IPS DF 6.9 (cell line): Measurements from ENCODE around the gene RHOBTB3.

ENCODE experiments used
- DNase-seq: peaks from one replicate; pipeline ENCODE4 v3.0.0-alpha.2; 2013; ENCODE audit warnings: low read depth, low spot score
- H3K27ac ChIP-seq: one replicate; pipeline ENCODE4 v1.5.1; 2013; ENCODE audit warnings: low read length, control low read depth
- H3K27me3 ChIP-seq: 2 replicates; pipeline ENCODE4 v1.6.1; 2013; ENCODE audit warnings: mild to moderate bottlenecking, low read length; ENCODE audit not compliant: control insufficient read depth, insufficient read depth
- H3K36me3 ChIP-seq: 2 replicates; pipeline ENCODE4 v1.6.1; 2013; ENCODE audit warnings: low read length; ENCODE audit not compliant: control insufficient read depth, insufficient read depth
- H3K4me1 ChIP-seq: 2 replicates; pipeline ENCODE4 v1.6.1; 2013; ENCODE audit warnings: low read length; ENCODE audit not compliant: control insufficient read depth, insufficient read depth
- H3K4me3 ChIP-seq: 2 replicates; pipeline ENCODE4 v1.5.1; 2013; ENCODE audit warnings: mild to moderate bottlenecking, low read length
- H3K9me3 ChIP-seq: 2 replicates; pipeline ENCODE4 v1.6.1; 2013; ENCODE audit warnings: low read length, inconsistent platforms; ENCODE audit not compliant: control insufficient read depth, insufficient read depth
- WGBS: extraction: QIAGEN DNeasy Blood & Tissue Kit; methylation state at CpG from one replicate; pipeline ENCODE4 v1.1.7; 2013; ENCODE audit warnings: mixed read lengths, missing lambda C conversion rate; ENCODE audit not compliant: insufficient read length, insufficient coverage; 5-methylcytosine and 5-hydroxymethylcytosine counted together

The RHOBTB3 gene

DNA sequence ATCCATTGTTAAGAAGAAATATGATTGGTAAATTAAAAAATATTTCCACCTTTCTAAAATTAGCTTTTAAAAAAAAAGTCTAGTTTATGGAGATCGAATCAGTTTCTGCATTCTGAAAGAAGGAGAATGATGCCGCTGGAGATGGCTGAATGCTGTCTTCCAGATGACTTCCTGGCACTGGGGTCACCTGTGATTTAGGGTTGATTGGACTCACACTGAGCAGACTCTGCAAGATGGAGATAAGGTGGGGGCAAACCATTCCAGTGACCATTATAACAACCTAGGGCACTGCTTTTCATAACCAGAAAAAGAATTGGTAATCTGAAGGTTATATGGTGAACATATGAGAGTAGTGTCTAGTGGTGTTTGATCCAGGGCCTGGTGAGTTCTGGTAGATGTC, 40.8 kb downstream of the RHOBTB3 start:
- no peaks in the 10 kb centered on the region for H3K9me3 ChIP-seq
- no peak overlapping the region for H3K4me3 ChIP-seq
- H3K27me3 ChIP-seq: no peaks in the 10 kb centered on the region
- no CpG with 5 or more reads among the region's 2 CpGs for WGBS
- H3K36me3 ChIP-seq: no peaks in the 10 kb centered on the region
- no peak overlapping the region for H3K27ac ChIP-seq
- no peaks in the 10 kb centered on the region for H3K4me1 ChIP-seq
- DNase-seq: no peak

DNA sequence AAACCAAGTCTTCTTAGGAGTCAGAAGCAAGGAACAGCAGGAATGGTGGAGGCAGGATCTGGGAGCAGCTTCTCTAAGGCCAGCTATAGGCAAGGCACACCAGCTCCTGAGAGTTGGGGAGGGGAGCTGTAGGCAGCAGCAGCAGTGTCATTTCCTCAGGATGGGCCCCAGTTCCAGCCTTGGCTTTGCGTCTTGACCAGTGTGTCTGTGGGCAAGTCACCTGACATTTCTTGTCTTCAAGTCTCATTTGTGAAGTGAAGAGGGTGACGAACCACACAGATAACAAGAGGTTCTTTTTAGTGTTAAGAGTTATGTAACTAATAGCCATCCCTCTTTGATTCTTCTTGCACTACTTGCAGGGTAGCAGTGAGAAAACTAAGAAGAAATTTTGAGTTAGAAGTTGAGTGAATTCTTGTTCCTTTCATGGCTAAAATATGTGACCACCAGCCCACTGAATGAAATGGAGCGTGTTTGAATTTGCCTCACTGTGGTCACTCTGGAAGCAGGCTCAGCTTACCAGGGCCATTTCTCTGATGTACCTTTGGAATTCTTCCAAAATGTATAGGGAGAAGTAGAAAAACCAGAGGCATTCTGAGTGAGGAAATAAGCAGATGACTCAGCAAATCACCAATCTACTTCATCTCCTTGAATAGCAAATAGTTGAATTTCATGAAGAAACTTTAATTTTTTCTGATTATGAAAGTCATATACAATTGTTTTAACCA, 42.4 kb downstream of the RHOBTB3 start:
- Histone ChIP-seq H3K27ac (no peak overlapping the region), H3K4me3 (no peak overlapping the region), H3K27me3 (no peaks in the 10 kb centered on the region), H3K4me1 (no peaks in the 10 kb centered on the region), H3K9me3 (no peaks in the 10 kb centered on the region), H3K36me3 (no peaks in the 10 kb centered on the region)
- no peak for DNase-seq
- no CpG with 5 or more reads among the region's 3 CpGs for WGBS

DNA sequence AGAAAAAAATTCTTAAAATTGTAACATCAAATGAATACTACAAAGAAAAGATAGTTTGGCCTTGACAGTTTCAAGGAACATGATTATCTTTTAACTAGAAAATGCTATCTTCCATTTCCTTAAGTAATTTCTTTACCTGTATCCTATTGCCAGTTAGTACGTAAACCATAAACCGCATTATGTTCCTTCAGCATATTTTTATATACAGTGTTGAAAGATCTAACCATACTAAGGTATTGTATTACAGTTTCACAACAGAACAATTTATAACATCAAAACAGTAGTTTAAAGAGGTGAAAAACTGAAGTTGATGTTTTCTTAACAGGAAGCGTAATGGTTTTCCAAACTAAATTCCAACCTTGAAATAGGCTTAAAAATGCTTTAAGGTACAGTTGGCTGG, 46.3 kb downstream of the RHOBTB3 start:
- Histone ChIP-seq H3K4me3 (no peak overlapping the region), H3K27ac (no peak overlapping the region)

DNA sequence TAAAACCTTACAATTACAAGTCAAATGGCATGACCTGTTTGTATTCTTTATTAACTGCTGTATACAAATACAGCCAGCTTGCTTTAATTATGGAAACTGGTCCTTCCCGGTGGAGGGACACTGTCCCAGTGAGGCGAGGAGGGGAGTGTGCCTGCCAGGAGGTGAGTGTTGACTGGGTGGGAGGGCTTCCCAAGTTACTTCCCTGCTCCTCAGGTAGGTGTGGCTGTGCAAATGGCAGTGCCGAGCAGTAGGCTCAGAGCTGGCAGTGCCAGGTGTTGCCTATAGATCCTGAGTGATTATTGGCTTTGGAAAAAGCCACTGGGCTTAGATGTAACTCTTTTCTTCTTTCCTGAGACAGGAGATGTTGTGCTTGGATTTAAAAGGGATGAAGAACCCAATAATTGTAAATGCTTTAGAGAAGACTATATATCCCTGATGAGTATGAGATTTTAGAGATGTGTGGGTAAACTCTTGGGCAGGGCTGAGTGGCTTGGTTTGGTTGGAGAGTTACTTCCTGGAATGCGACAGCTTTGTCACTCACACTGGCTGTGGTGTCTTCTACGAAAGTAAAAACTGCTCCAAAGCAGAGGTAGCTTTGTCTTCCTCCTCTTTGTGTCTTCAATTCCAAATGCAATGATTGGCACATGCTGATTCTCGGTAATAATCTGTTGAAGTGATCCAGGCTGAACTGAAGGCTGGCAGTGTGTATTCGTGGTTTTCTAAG, 47.7 kb downstream of the RHOBTB3 start:
- Histone ChIP-seq H3K9me3 (no peaks in the 10 kb centered on the region), H3K36me3 (no peaks in the 10 kb centered on the region), H3K27me3 (no peaks in the 10 kb centered on the region), H3K27ac (no peak overlapping the region), H3K4me3 (no peak overlapping the region), H3K4me1 (no peaks in the 10 kb centered on the region)
- DNase-seq: no peak
- WGBS: no CpG with 5 or more reads among the region's 7 CpGs

More for the DNA sequence above, 46.3 kb downstream of the RHOBTB3 start:
- Histone ChIP-seq H3K36me3 (no peaks in the 10 kb centered on the region), H3K27me3 (no peaks in the 10 kb centered on the region), H3K9me3 (no peaks in the 10 kb centered on the region), H3K4me1 (no peaks in the 10 kb centered on the region)
- no peak for DNase-seq
- WGBS: no CpG with 5 or more reads among the region's 3 CpGs

DNA sequence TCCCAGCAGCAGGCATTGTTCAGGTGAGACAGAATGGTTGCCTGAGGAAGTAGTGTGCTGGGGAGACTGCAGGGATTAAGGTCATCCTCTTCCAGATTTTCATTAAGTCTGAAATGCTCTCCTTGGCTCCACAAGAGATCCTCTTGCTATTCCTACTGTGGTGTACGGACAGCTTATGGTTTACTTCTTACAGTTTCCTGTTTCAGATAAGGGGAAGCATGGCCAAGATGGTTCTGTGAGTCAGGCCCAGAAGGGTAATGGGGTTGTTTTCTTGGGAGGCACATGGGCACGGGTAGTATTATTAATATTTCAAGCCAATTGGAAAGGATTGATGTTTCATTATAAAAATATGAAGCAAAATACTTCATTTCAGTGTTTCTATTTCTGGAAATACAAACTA, 48.5 kb downstream of the RHOBTB3 start:
- DNase-seq: no peak
- Histone ChIP-seq H3K27me3 (no peaks in the 10 kb centered on the region), H3K36me3 (no peaks in the 10 kb centered on the region), H3K4me3 (no peak overlapping the region), H3K9me3 (no peaks in the 10 kb centered on the region), H3K4me1 (no peaks in the 10 kb centered on the region), H3K27ac (no peak overlapping the region)
- no CpG with 5 or more reads among the region's 2 CpGs for WGBS

DNA sequence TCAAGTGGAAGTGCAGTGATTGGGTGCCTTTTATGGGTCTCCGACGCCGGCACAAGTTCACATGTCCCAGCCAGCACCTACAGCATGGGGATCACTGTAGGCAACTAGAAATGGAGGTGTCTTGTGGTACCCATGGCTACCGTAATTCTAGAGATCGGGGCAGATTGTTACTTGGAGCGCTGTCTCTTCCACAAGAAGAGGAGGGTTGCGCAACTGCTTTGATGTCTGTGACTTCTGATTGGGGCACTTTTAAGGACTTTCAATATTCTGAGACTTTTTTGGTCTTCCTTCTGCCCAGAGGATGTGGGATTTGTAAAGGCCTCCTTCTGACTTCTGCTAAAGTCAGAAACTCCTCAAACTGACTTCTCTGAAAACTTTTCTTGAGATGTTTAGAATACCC, 49.5 kb downstream of the RHOBTB3 start:
- no CpG with 5 or more reads among the region's 7 CpGs for WGBS
- no peak overlapping the region for H3K27ac ChIP-seq
- no peaks in the 10 kb centered on the region for H3K36me3 ChIP-seq
- H3K9me3 ChIP-seq: no peaks in the 10 kb centered on the region
- H3K4me1 ChIP-seq: no peaks in the 10 kb centered on the region
- no peak for DNase-seq
- no peak overlapping the region for H3K4me3 ChIP-seq
- no peaks in the 10 kb centered on the region for H3K27me3 ChIP-seq

DNA sequence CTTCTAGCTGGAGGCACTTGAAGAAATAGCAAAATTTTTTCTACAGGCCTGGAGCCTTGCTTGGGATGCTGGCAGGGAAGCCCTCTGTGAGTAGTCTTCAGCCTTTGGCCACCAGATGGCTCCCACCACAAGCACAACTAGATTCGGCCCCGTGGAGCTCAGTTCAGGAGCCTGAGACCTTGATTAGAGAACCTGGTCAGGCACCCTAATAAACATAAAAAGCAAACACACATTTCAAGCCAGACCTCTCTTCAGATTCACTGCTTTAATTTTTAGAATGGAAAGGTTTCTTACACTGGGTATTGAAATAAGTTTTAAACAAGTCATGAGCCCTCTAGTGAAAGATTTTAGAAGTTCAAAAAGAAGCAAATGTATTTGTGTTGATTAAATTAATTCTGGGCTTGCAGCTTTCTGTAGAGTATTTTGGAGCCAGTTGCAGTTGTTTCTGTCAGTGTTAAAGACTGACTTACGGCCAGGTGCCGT, 50.0 kb downstream of the RHOBTB3 start:
- no peaks in the 10 kb centered on the region for H3K9me3 ChIP-seq
- H3K27me3 ChIP-seq: no peaks in the 10 kb centered on the region
- WGBS: no CpG with 5 or more reads among the region's 4 CpGs
- no peak overlapping the region for H3K4me3 ChIP-seq
- peak; percentile 60 for DNase-seq
- no peaks in the 10 kb centered on the region for H3K4me1 ChIP-seq
- H3K36me3 ChIP-seq: no peaks in the 10 kb centered on the region
- H3K27ac ChIP-seq: no peak overlapping the region

DNA sequence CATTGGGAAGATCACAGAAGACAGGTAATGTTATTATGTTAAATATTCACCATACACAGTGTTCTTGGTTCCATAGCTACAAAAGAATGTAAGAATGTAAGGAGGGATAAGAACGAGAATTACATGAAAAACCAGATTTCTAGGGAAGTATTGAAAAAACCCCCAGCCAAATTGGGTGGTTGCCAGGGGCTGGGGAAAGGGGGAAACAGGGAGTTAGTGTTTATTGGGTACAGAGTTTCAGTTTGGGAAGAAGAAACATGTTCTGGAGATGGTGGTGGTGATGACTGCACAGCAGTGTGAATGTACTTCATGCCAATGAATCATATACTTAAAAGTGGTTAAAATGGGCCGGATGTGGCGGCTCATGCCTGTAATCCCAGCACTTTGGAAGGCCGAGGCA, 51.0 kb downstream of the RHOBTB3 start:
- no CpG with 5 or more reads among the region's 4 CpGs for WGBS

DNA sequence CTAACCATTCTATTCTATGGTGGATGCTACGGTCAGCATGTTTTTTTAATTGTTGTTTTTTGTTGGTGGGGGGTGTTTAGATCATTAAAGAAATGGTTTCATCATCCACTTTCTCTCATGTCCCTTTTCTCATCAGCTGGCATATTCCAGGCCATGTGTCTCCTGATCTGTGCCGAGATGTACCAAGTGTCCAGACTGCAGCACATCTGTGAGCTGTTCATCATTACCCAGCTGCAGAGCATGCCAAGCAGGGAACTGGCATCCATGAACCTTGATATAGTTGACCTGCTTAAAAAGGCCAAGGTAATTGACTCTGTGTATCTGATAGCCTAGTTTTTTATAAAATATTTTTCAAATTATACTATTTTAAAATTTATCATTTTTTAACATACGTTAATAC, 52.5 kb downstream of the RHOBTB3 start:
- H3K27ac ChIP-seq: no peak overlapping the region
- H3K4me3 ChIP-seq: no peak overlapping the region
- DNase-seq: no peak
- WGBS: no CpG with 5 or more reads among the region's 3 CpGs
- no peaks in the 10 kb centered on the region for H3K36me3 ChIP-seq
- no peaks in the 10 kb centered on the region for H3K27me3 ChIP-seq
- no peaks in the 10 kb centered on the region for H3K4me1 ChIP-seq
- no peaks in the 10 kb centered on the region for H3K9me3 ChIP-seq

More for the DNA sequence above, 51.0 kb downstream of the RHOBTB3 start:
- Histone ChIP-seq H3K36me3 (no peaks in the 10 kb centered on the region), H3K4me1 (no peaks in the 10 kb centered on the region), H3K27me3 (no peaks in the 10 kb centered on the region), H3K27ac (no peak overlapping the region), H3K9me3 (no peaks in the 10 kb centered on the region), H3K4me3 (no peak overlapping the region)
- DNase-seq: no peak

DNA sequence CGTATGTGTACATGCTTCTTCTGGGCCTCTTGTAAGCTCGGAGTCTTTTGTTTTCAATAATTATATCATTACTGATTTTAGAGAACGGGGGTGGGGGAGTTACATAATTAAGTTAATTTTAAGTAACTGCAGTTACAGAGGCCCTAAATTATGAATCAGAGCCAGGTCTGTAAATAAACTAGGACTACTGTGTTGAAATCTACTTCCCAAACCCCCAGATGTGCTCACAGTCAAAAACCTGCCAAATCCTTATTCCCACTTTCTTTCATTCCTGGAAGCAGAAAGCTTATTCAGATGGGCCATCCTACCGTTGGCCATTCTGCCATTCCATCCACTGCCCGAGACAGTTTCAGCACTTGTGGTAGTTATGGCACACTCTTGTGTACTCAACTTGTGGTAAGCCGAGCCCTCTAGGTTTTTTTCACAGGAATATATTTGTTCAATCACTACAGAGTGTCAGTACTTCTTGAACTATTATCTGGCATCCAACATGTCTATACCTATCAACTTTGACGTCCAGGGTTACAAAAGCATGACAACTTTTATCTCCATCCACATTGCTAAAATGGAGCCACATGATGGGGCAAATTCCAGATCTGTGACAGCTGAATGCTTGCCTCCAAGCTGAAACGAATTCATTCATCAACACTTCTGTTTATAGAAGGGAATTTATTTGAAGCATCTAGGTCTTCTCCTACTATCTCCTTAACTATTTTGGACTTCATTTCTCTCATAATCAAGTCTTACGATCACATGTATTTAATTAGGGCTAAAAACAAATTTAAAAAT, 53.6 kb downstream of the RHOBTB3 start:
- no CpG with 5 or more reads among the region's 9 CpGs for WGBS
- no peak for DNase-seq
- Histone ChIP-seq H3K4me1 (no peaks in the 10 kb centered on the region), H3K27me3 (no peaks in the 10 kb centered on the region), H3K36me3 (no peaks in the 10 kb centered on the region), H3K27ac (no peak overlapping the region), H3K4me3 (no peak overlapping the region), H3K9me3 (no peaks in the 10 kb centered on the region)
